ENCODE measurements around the gene MNX1. TPM values are rescaled to one million over a fixed set of nuclear protein-coding genes. Genes with fewer than 3 reads are reported as not detected.

Gene MNX1
- total and polyA plus RNA-seq, 10 of the 15 experiments (the other 5 are each of a cell fraction or from before 2014, with no cell fraction given), result 0.22 to 2.7 (median 1.3) TPM; not detected in 1

- TF ChIP-seq E2F4 (IDR thresholded peaks at IDR 0.05; ENCODE audit: low read depth, low read length), result no peak
- TF ChIP-seq ZBTB40 (IDR thresholded peaks at IDR 0.05; ENCODE audit: borderline replicate concordance), result no peak
Measured at GRCh38 chr7:156962897-156963296, 47.6 kb downstream of the MNX1 start (continued).

GRCh38 chr7:156962145-156962544 is 48.3 kb downstream of the MNX1 start:
- in situ Hi-C loops (cut with MboI), result loop anchor here (10.0 kb wide), 1 partner anchor 293 kb away; no protein-coding TSS in a partner anchor
- ATAC-seq, result no peak
- no peaks in the 10 kb centered on the region for H3K79me2 ChIP-seq (ENCODE audit: control insufficient read depth, insufficient read depth, low read length)
- no peaks in the 10 kb centered on the region for H3K4me1 ChIP-seq (ENCODE audit: control insufficient read depth, insufficient read depth, low read length)
- no peak overlapping the region for H2AFZ ChIP-seq (ENCODE audit: control insufficient read depth, low read depth, low read length)
- no peaks in the 10 kb centered on the region for H3K27me3 ChIP-seq (replicated peaks in 1 of 2; ENCODE audit: control insufficient read depth in 2 of 2, insufficient read depth in 2 of 2, low read length in 1 of 2)
- H4K20me1 ChIP-seq (ENCODE audit: control insufficient read depth, insufficient read depth), result no peaks in the 10 kb centered on the region; the same call in 1 of the 2 replicates
- DNase-seq (ENCODE audit: low read depth, low spot score), result no peak
- ChIA-PET SMC1A (ENCODE audit: uncharacterized antibody, unreplicated experiment) (no interaction called here), POLR2A (no interaction called here), CTCF (no interaction called here), RAD21 (ENCODE audit: unreplicated experiment) (no interaction called here)
- peaks cover 44 to 47% of the 10 kb centered on the region in 2 experiments for H3K36me3 ChIP-seq (ENCODE audit: control insufficient read depth in 2 of 2, insufficient read depth in 2 of 2, low read length in 1 of 2)
- no peak overlapping the region for H3K27ac ChIP-seq (ENCODE audit: control insufficient read depth, insufficient read depth)
- no peaks in the 10 kb centered on the region for H3K9me3 ChIP-seq (replicated peaks; ENCODE audit: control insufficient read depth, insufficient read depth, low read length)
- H3K4me2 ChIP-seq (ENCODE audit: control insufficient read depth, insufficient read depth), result no peak overlapping the region
- H3K4me3 ChIP-seq, result no peak overlapping the region
- no peak for FAIRE-seq
- H3K9ac ChIP-seq (ENCODE audit: control insufficient read depth, insufficient read depth, low read length), result no peak overlapping the region
- WGBS (ENCODE audit: insufficient coverage, insufficient replicate concordance, low lambda C conversion rate, missing lambda C conversion rate), result 90% methylated on average over 18 of the region's 18 CpGs
- no TSS peak for BruUV-seq (replicated peaks)
- intact Hi-C loops (cut with micrococcal nuclease; ENCODE audit: unreplicated experiment), result no loop called here
- TF ChIP-seq TAF1 (IDR thresholded peaks at IDR 0.05; ENCODE audit: borderline replicate concordance, low read depth, low read length) (no peak), EZH2 (IDR thresholded peaks at IDR 0.05; ENCODE audit: borderline replicate concordance, control insufficient read depth, low read depth, low read length) (no peak), BACH1 (IDR thresholded peaks at IDR 0.05; ENCODE audit: borderline replicate concordance) (no peak), FOXK2 (IDR thresholded peaks at IDR 0.05) (no peak), HDAC2 (IDR thresholded peaks at IDR 0.05) (no peak), TCF12 (IDR thresholded peaks at IDR 0.05; ENCODE audit: low read depth, low read length) (no peak), ZNF622 (IDR thresholded peaks at IDR 0.05) (no peak), CREB1 (IDR thresholded peaks at IDR 0.05; ENCODE audit: low read depth) (no peak), RELA (IDR thresholded peaks at IDR 0.05; ENCODE audit: borderline replicate concordance, partially characterized antibody) (no peak), IKZF1 (conservative IDR thresholded peaks at IDR 0.05) (no peak), ATF2 (IDR thresholded peaks at IDR 0.05; ENCODE audit: low read length) (no peak), BCL11A (IDR thresholded peaks at IDR 0.05; ENCODE audit: low read depth, low read length) (no peak), FOS (IDR thresholded peaks at IDR 0.05; ENCODE audit: borderline replicate concordance, extremely low read depth, insufficient read length) (no peak), USF1 (IDR thresholded peaks at IDR 0.05; ENCODE audit: borderline replicate concordance, extremely low read length, insufficient read depth, low read depth, low read length) (no peak), NR2C2 (IDR thresholded peaks at IDR 0.05; ENCODE audit: borderline replicate concordance, control insufficient read depth, insufficient read length, low read depth) (no peak)
